Panc1 (cell line): ENCODE measurements around the gene TMOD1.

Experiments used
- CTCF ChIP-seq: fragments of 450-650 bp; IDR thresholded peaks from 2 replicates; pipeline ENCODE4 v1.5.1; 2017; ENCODE audit warnings: mild to moderate bottlenecking
- TF ChIP-seq, protein P1 (sequence below), 2 experiments: IDR thresholded peaks; 2 replicates each; pipeline ENCODE4 v1.6.1; 2011 to 2012; ENCODE audit warnings: low read depth in 2 of 2, control low read depth in 1 of 2, low read length in 1 of 2, mild to moderate bottlenecking in 1 of 2, moderate library complexity in 1 of 2; ENCODE audit not compliant: insufficient read depth in 1 of 2

- TF ChIP-seq, protein P1, sequence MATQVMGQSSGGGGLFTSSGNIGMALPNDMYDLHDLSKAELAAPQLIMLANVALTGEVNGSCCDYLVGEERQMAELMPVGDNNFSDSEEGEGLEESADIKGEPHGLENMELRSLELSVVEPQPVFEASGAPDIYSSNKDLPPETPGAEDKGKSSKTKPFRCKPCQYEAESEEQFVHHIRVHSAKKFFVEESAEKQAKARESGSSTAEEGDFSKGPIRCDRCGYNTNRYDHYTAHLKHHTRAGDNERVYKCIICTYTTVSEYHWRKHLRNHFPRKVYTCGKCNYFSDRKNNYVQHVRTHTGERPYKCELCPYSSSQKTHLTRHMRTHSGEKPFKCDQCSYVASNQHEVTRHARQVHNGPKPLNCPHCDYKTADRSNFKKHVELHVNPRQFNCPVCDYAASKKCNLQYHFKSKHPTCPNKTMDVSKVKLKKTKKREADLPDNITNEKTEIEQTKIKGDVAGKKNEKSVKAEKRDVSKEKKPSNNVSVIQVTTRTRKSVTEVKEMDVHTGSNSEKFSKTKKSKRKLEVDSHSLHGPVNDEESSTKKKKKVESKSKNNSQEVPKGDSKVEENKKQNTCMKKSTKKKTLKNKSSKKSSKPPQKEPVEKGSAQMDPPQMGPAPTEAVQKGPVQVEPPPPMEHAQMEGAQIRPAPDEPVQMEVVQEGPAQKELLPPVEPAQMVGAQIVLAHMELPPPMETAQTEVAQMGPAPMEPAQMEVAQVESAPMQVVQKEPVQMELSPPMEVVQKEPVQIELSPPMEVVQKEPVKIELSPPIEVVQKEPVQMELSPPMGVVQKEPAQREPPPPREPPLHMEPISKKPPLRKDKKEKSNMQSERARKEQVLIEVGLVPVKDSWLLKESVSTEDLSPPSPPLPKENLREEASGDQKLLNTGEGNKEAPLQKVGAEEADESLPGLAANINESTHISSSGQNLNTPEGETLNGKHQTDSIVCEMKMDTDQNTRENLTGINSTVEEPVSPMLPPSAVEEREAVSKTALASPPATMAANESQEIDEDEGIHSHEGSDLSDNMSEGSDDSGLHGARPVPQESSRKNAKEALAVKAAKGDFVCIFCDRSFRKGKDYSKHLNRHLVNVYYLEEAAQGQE (IDR thresholded peaks at IDR 0.05; ENCODE audit: insufficient read depth in 1 of 2, low read depth in 2 of 2, low read length in 1 of 2) = no peak
- no peak for TF ChIP-seq CTCF
Observed at GRCh38 chr9:97519441-97519970, 18.0 kb downstream of the TMOD1 start.
